ENCODE results near the gene POM121L2. TPM values are rescaled to one million over a fixed set of nuclear protein-coding genes. Genes with fewer than 3 reads are reported as not detected.

Gene POM121L2
- total RNA-seq, 2 experiments from 2014 or later = not detected

DNA sequence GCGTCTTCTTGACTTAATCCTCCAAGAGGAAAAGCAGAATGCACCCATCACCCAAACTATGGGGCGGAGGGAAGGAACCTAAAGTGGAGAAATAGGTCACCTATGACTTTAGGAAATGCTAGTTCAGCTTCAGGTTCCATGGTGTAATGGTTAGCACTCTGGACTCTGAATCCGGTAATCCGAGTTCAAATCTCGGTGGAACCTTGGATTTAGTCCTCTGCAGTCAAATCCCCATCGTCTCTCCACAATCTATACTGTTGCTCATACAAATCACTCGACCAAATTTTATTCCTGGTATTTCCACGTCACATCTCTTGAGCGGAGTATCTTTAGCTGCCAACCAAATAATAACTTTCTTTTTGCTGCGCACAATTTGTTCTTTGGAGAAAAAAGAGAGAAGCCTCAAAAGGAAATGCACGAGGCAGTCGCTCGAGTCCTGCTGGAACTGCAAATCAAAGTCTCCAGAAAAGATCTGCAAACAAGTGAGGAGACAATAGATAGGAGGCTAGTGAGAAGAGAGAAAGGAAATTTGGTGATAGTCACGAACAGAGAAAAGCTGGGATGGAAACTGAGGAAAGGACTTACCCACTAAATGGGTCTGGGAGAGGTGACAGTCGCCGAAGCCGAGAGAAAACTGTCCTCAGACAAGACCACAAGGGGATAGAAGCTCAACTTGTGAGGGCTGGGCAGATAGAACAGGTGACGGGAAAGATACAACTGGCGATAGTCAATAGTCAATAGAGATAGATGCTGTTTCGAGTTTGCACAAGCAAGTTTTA lies 16.6 kb downstream of the POM121L2 start:
- ChIA-PET CTCF (interaction anchor here (0.8 kb wide), 1 partner anchor 12 kb away, joined by 3 read pairs; no protein-coding TSS in a partner anchor), POLR2A (no interaction called here)

DNA sequence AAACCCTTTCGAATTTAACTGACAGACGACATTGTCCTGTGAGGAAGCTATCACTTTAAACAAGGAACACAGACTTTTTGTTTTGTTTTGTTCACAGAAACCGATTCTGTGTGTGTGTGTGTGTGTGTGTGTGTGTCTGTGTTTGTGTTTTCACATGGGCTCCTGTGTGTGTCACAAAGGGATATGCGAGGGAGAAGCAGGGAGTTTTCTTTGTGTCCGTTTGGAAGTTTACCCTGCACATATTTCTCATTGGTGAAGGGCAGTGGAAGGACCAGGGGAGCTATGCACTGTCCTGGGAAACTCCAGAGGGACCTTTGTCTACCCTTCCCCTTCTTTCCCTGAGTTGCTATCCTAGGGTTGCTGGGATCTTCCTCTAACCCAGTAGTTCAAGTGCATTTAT lies 17.7 kb downstream of the POM121L2 start:
- ChIA-PET CTCF (interaction anchor here (0.8 kb wide), 1 partner anchor 11 kb away, joined by 3 read pairs; no protein-coding TSS in a partner anchor), POLR2A (no interaction called here)

DNA sequence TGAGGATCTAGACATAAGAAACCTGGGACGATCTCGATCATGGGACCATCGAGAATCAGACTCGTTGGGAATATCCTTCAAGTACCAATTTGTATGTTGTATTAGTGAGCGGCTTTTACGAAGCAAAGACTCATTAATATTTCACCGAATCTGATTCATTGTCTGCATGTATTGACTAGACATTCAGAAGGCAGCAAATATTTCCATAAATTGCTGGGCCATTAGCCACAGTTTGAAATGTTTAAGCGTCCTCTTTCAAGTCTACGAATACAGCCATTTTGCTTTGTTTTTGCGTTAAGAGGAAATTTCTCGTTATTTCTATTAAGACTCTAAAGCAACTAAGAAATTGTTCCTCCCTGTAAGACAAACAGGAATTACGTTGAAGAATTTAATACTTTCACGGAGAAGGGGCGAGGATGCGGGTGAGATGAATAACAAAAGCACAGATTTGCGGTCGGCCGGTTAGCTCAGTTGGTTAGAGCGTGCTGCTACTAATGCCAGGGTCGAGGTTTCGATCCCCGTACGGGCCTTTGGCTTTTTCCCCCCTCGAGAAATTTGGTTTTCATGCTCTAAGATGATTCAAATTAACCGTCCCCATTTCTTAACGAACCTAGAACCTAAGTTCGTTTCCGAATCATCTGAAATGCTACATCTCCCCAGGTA lies 18.5 kb downstream of the POM121L2 start:
- POLR2A ChIA-PET = no interaction called here
- CTCF ChIA-PET = no interaction called here

DNA sequence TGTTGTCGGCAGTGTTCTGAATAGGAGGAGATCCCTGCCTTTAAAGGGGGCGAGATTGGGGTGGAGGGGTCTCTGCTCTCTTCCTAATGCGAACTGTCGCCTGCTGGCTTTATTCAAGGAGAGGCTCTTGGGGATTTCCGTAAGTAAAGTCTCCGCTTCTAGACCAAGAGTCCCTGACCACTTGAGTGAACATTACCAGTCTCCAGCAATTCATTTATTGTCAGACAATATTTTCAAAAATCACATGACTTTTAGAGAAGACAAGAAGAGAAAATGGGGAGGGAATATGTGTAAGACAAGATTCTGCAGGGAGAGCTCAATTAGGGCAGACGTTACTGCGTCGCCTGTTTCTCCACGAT lies 21.2 kb downstream of the POM121L2 start:
- CTCF ChIA-PET = no interaction called here
- POLR2A ChIA-PET = no interaction called here

DNA sequence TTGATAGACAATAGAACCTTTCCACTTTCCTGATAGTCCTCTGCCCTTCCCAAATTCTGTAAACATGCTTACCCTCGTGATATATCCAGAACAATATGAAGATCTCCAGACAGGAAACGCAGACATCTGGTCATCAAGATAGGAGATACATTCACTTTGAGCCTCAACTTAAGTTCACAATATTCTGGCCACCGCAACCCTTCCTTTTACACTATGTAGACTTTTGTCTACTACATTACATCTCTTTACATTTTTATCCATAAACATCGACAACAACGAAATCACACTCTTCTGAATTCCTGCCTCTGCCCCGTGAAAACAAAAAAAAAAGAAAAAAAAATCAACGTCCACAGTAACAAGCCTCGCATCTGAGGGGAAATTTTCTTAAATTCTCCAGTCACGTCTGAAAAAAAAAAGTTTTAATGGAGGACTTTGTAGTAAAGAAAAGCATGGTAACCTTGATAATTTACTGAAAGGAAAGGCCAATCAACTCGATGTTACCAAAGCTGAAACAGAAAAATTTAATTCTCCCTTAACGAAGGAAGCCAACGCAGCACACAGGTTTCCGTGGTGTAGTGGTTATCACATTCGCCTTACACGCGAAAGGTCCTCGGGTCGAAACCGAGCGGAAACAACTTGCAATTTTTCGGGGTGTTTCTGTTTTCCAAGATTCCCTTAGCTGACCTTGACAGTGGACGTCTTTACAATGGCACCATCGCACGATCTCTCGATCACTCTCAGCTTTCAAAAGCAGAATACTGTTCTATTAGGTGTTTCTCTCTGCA lies 21.8 kb downstream of the POM121L2 start:
- CTCF ChIA-PET = no interaction called here
- POLR2A ChIA-PET = no interaction called here

DNA sequence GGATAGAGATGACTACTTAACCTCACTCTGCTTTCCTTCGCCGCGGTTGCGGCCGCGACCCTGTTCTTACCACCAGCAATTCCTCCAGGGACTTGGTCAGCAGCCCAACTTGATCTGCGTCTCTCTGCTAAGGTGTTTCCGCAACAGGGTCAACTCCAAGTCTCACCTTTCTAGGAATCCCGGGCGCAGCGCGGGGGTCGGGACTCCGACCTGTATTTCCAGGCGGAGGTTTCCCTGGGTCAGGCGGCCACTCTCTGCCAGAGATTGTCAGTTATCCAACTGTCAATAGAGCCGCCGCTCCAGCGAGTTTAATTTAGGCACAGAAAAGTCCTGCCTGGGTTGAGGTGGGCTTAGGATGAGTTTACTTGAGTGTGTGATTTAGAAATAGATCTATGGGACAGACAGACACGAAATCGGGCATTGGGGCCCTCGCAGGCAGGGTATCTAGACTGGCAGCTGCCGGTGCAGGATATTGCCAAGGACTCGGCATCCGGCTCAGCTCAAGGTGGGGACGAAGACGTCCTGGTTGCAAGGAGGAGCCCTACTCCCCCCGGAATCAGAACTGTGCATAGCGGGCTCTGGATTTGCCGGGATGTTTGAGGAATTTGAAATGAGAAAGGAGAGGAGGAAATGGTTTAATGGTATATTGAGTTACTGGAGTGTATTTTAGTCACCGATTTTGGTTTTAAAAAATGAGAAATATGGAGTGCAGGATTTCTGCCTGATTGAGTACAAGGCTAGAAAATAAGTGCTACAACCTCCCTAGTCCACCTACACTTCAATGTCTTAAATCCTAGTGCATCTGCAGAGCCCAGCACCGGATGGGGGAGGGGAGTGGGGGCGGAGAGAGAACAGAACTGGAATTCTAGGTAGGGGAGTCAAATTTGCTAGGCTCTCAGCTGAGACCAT lies 23.7 kb downstream of the POM121L2 start:
- ChIA-PET CTCF (no interaction called here), POLR2A (no interaction called here)

DNA sequence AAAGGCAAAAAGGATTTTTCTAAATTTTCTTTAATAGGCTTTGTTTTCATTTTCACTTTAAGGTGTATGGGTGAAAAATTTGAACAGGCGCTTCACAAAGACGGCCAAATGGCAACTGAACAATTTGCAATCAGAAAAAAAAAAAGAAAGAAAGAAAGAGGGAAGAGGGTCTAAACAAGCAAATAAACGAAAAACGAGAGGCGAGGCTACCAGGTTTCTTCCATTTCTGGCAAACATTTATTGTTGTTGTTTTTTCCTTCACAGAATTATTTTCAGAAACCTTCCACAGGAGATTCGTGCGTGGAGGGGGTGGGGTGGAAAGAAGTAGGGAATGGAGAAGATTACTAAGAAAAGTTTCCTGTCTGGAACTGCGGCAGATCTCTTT lies 24.3 kb downstream of the POM121L2 start:
- CTCF ChIA-PET = no interaction called here
- POLR2A ChIA-PET = no interaction called here

DNA sequence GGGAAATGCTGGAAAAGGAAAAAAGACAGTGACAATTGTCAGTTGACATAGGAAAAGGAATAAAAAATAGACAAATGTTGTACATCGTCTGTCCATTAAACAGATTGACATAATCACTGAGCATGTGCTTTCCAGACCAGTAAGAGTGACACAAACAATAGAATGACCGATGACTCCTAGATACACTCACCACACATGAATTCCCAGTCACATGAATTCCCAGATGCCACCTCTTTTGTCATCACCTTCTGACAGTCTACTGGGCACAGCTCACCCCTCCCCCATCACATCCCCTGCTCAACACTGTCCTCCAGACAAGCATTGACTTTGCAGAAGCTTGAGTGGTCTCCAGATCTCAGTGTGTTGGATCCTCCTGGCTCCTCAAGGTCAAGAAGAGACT lies 25.9 kb downstream of the POM121L2 start:
- ChIA-PET POLR2A (no interaction called here), CTCF (no interaction called here)

DNA sequence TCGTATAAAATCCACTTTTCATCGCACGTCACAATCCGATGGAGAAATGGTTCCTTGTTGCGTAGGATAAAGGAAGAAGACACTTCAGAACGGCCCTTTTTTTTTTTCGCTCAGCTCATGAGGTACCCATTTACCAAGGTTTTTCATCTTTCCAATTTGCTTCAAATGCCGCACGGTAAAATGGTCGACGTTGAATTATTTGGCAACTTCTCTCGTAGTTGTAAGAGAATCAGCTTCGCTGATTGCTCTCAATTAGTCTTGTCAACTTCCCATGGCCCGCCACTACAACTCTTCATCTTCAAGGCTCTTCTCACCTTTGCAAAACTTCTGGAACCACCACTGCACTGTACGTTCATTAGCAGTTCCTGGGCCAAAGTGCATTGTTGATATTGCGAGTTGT lies 28.8 kb downstream of the POM121L2 start:
- ChIA-PET POLR2A (no interaction called here), CTCF (interaction anchor here (0.9 kb wide), 1 partner anchor 12 kb away, joined by 3 read pairs; no protein-coding TSS in a partner anchor)

DNA sequence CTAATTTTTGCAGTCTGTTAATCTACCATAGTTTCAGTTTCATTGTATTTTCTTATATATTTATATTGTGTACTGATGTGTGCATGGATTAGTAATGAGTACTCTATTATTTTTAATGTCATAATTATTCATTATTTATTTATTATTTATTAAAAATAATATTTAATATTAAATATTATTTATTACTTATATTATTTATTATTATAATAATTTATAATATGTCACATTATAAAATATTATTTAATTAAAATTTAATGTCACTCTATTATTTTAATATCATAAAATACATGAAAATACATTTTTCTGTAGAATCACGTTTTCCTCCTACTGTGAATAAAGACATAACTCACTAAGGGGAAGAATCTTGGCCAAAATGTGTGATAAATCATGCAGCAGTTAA lies 30.5 kb downstream of the POM121L2 start:
- POLR2A ChIA-PET = no interaction called here
- CTCF ChIA-PET = no interaction called here

DNA sequence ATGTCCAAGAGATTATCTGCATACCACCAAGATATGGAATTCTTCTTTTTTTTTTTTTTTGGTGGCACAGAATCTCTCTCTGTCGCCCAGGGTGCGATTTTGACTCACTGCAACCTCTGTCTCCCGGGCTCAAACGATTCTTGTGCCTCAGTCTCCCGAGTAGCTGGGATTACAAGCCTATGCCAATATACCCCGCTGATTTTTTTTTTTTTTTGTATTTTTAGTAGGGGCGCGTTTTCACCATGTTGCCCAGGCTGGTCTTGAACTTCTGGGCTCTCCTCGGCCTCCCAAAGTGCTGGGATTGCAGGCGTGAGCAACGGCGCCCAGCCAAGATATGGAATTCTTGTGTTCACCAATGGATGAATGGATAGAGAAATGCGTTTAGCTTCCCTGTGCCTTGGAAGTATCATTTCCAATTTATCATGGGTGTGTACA lies 31.0 kb downstream of the POM121L2 start:
- ChIA-PET CTCF (no interaction called here), POLR2A (no interaction called here)

DNA sequence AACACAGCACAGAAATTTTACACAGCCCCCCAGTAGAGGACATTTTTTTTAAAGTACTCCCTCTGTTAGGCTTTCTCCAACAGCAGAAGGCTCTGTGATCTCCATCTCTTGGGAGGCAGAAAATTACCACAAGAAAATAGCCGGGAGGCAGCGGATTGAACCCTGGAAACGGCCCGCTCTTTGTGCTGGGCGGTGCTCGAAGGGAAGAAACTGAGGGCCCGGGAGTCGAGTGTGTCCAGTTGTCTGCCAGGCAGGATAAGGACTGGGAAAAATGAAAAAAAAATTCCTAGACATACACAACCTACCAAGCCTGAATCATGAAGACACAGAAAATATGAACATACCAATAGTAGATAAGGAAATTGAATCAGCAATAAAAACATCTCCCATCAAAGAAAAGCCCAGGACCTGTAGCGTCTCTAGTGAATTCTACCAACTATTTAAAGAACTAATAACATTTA lies 31.5 kb downstream of the POM121L2 start:
- CTCF ChIA-PET = no interaction called here
- POLR2A ChIA-PET = no interaction called here

DNA sequence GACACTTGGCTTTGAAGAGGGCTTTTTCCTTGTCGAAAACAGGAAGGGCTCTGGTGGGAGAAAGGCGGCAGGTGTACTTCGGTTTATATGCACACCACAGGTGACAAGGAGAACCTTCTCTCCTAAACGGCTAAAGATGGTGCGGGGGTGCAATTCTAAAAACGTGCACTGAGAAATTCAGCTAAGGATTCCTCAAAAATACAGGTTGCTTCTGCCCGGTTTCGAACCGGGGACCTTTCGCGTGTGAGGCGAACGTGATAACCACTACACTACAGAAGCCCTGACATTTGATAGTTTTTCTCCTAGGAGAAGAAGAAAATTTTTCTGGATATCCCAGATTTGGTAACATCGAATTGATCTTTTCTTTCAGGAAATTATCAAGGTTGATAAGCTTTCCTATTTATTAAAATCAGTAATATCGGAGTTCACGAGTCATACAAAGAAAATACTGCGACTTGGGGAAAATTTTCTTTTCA lies 32.0 kb downstream of the POM121L2 start:
- ChIA-PET CTCF (no interaction called here), POLR2A (no interaction called here)

DNA sequence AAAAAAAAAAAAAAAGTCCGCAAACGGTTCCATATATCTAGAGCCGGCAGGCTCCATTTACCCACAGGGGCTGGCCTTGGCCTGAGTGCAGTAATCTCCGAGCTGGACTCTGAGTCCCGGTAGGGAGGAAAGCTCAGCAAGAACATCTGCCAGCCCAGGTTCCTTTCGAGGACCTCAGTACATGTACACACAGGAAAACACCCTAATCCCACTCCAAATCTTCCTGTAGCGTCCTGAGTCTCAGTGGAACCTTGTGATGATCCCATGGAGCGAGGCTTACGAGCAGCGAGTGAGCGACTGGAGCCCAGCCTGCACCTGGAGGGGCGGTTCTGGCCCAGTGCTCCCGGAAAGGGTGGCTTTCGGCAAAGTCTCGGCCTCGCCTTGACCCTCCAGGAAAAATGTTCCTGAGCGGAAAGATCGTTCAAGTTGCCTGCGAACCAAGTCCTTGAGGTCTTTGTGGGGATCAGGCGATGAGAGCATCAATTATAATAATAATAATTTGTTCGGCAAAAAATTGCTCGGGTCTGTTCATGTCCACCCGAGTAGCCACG lies 32.5 kb downstream of the POM121L2 start:
- CTCF ChIA-PET = no interaction called here
- POLR2A ChIA-PET = no interaction called here

DNA sequence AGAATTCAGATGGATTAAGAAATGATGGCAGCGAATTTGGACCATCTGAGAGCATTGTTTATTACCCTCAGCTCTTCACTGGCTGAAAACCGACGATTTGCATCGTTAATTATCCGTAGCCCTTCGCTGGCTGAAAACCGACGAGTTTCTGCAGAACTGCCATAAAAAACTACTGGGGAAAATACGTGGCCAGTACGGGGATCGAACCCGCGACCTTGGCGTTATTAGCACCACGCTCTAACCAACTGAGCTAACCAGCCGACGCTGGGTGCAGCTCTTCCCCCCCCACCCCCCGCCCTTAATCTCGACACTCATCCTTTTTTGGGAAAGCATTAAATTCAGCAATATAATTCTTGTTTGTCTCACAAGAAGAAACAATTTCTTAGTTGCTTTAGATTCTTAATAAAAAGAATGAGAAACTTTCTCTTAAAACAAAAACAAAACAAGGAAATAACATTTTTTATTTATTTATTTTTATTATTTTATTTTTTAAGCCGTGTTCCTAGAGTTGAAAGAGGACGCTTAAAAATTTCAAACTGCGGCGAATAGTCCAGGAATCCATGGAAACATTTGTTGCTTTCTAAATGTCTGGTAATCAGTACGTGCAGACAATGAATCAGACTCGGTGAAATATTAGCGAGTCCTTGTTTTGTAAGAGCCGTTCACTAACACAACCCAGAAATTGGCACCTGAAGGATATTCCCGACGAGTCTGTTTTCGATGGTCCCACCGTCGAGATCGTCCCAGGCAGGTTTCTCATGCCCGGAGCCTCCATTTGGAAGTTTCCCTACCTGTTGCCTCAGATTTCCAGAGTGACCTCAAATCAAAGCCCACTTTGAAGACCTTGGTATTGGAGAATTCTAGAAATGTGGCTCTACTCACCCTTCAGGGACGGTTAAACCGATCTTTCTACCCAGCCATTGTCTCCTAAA lies 36.8 kb downstream of the POM121L2 start:
- POLR2A ChIA-PET = no interaction called here
- CTCF ChIA-PET = interaction anchor here (0.7 to 1.0 kb wide), 2 partner anchors 24 to 128 kb away, joined by 4 to 5 read pairs; a partner anchor contains a TSS

DNA sequence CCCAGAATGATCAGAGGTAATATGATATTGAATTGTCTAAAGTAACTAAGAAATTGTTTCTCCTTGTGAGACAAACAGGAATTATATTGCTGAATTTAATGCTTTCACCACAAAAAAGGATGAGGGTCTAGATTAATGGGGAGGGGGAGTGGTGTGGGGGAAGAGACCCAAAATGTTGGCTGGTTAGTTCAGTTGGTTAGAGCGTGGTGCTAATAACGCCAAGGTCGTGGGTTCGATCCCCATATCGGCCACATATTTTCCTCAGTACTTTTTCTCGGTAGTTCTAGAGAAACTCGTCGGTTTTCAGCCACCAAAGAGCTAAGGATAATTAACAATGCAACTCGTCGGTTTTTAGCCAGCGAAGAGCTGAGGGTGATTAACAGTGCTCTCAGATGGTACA lies 38.3 kb downstream of the POM121L2 start:
- CTCF ChIA-PET = no interaction called here
- POLR2A ChIA-PET = interaction anchor here (0.7 kb wide), 1 partner anchor 599 kb away, joined by 7 read pairs; no protein-coding TSS in a partner anchor

DNA sequence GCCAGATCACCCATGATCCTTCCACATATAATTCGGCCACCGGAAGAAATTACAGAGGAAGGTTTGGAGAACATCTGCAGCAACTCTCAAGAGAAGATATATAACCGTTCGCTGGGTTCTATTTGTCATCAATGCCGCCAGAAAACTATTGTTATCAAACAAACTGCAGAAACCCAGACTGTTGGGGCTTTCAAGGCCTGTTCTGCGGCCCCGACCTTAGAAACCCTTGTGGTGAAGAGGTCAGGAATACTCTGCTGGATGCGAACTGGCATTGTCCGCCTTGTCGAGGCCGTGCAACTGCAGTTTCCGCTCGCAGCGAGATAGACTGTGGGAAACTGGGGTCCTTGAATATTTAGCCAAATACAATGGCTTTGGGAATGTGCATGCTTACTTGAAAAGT lies 43.3 kb downstream of the POM121L2 start:
- ChIA-PET POLR2A (no interaction called here), CTCF (no interaction called here)

DNA sequence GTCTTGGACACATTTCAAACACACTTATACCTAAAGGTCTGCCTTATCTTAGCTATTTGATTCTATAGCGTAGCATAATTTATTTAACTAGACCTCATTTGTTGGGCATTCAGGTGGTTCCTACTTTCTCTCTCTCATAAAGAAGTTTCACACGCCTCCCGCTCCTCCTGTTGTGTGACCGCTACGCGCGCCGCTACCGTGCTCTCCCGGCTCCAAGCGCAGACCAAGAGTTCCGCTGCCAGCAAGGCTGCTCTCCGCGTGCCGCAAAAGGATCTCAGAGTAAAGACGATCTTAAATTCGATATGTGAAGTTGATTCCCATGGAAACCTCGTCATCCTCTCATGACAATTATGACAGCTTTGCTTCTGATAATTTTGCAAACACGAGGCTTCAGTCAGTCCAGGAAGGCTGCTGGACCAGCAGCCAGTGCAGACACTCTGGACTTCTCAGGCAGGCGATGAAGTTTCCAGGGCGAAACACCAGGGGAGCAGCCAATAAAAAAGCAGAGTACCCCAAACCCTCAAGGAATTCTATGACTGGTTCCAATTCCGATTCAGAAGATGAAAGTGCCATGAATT lies 44.1 kb downstream of the POM121L2 start:
- ChIA-PET CTCF (no interaction called here), POLR2A (no interaction called here)
